HG02885 (cell line): ENCODE measurements around the gene DHX15.

ENCODE experiments used
- ATAC-seq: cut with Tn5 transposase; IDR thresholded peaks from one replicate; pipeline ENCODE4 v1.9.1; 2021; ENCODE audit warnings: mild to moderate bottlenecking; ENCODE audit not compliant: unreplicated experiment, poor library complexity

Gene DHX15

DNA sequence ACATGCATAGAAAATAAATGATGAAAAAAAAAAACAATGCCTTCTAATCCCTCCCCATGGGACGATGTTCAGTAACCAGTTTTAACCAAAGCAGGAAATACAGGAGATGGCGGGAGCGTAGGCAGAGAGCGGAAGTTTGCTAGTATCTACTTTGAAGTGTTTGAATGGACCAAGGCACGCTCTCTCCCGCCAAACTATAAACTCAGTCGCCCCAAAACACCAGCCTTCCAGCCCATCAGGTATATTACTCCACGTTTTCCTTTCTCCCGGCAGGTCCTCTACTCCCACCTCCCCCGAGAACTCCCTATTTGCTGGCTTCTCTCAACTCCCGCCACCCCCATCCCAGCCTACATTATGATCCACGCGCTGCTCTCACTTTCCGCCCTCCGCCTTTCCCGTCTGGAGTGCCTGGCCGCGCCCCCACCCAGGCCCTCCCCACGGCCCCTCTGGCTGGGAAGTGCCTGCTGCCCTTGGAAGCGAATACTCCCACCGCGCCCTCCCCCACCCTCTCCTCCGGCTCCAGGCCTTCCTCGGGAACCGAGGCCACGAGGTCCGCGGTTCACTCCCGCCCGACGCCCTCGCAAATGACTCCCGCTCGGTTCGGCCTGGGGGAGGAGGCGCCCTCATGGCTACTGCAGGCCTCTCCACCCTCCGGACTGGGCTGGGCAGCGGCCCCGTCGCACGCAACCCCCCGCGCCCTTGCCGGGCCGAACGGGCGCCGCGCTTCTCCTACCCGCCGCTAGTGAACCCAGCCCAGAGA is 723 bp downstream of the DHX15 start:
- peak; percentile 38 for ATAC-seq

DNA sequence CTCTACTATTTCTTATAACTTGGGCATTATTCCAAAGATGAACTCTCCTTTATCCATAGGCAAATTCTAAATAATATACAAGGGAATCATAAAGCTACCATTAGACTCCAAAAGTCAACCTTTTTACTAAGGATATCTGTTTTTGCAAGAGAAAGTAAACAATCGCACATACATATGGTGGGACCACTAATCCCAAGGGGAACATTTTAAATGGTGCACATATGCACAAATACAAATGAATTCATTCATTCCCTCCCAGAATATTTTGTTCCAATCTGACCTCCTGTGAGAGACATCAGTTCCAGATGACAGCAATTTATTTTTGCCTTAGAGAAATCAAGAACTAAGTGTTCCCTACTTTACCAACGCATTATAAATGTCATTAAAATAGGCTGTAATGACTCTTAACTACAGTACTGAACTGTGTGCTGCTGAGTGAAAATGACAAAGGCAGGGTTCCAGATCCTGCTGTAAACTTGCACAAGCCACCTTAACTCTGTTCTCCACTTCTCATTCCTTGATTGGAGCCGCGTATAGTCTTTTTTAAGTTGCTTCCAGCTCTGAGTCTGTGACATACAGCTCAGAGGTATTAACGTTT is 2.0 kb downstream of the DHX15 start:
- ATAC-seq, result no peak

DNA sequence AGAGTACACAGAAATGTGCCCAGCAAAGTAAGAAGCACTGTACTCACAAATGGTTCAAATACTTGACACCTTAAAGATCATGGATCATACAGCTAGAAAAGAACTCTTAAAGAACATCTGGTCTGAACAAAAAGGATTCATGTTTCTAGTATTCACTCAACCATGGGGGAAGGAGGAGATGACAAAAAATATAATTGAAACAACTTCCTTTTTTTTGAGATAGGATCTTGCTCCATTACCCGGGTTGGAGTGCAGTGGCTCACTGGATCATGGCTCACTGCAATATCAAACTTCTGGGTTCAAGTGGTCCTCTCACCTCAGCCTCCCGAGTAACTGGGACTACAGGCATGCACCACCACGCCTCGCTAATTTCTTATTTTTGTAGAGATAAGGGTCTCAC is 6.0 kb downstream of the DHX15 start:
- ATAC-seq, result no peak

DNA sequence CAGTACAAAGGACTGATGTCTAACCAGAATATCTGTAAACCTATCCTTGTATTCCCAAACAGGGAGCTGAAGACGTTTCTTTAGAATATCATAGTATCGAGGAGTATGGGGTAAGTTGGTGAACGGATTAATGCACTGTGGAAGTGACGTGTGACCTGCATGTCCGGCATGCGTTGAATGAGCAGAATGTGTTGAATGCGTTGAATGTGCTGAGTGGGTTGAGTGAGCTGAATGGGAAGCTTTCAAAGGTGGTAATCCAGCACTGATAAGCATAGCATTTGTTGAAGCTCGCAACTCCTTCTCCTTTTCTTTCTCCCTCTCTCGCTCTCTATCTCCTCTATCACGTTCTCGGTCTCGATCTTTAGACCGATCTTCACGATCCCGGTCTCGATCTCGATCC is 8.1 kb downstream of the DHX15 start:
- ATAC-seq, result no peak

DNA sequence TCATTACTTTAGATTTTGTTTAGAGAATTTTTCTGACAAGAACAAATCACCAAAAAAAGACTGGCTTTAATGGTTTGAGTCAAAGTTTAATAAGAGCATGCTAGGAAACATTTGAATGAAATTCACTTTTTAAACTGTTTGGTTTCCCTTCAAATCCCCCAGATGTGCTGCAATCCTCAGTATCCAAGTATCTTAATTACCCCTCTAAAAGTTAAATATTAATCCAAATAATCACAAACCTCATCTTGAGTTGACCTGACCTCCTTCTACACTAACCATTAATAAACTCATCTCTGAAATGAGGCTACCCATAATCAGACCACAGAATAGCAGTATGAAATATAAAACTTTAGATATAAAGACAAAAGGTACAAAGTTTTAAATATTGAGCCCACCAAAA is 10.1 kb downstream of the DHX15 start:
- no peak for ATAC-seq

DNA sequence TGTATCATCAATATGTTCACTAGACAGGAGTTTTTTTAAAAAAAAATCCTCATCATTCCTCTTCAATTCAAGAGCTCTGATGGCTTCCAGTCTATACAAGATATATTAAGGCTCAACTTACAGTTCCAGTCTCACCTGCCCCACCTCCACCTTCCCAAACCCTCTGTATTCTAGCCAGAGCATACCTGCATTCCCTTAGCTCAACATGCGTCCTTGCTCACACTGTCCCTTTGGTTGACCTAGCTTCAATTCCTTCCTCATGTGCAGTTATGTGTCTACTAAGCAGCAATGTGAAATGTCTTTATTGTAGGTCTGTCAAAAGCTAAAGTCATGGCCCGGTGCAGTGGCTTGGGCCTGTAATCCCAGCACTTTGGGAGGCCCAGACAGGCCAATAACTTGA is 10.8 kb downstream of the DHX15 start:
- ATAC-seq, result no peak

DNA sequence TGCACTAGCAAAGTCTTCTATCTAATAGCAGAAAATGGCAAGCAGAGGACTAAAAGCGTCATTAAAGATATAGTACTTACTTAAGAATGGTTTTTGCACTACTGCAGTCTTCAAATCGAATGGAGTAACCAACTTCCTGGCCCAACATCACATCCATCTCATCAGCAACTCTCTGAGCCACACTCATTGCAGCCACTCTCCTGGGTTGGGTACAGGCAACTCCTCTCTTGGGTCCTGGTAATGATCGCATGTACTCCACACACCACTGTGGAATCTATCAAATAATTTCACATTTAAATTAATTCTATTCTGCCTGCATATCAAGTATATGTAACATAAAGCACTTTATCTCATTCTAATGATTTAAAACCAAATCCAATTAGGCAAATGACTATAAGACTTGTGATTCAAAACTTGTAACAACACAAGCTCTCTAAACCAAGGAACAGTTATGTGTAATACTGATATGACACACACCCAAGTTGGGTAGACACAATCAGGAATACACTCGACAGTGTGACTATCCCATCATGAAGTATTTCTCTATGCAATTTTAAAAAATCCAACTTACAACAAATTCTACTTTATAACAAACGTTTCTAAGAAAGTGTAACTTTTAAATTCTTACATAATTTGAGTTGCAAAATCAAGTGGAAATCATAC is 13.6 kb downstream of the DHX15 start:
- no peak for ATAC-seq

DNA sequence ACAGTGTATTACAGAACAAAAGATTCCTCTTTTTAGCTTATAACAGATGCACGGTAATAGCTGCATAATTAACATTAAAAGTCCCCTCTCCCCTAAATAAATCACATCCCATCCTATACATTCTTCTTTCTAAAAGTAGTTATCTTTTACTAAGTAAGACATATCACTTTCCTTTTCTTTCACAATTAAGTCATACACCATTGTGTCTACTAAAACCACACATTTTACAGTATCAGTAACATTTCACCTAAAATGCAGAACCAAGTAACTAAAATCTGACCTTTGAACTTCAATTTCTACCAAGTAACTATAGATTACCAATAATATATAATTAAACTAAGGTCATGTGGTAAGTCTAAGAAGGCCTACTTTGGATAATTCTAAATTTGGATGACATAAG is 14.2 kb downstream of the DHX15 start:
- ATAC-seq, result no peak

DNA sequence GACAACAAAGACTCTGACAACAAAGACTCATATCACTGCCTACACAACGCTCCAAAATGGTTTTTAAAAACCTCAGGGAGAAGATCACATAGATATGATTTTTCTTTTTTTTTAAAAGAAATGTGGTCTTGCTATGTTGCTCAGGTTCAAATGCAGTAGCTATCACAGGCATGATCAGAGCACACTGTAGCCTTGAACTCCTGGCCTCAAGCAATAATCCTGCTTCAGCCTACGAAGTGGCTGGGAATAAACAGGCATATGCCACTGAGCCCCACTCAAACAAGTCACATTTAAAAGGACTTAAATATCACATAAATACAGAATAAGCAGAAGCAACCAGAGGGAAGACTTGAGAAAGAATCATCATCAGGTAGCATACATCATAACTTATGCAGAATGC is 14.7 kb downstream of the DHX15 start:
- no peak for ATAC-seq

DNA sequence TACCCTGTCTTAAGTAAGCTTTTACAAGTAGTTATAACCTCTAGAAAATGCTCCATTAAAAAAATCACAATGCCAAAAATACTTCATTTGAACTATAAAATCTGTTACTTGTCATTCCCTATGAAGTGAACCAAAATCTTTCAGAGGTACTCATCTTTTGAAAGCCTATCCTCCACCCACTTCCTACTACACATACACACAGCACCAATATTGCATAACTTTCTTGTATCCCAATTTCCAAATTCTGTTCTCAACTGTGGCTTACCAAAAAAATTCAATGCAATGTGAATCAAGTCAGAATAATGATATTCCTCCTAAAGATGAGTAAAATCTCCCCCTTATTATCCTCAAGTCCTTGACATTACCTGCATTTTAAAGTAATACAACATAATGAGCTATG is 15.9 kb downstream of the DHX15 start:
- no peak for ATAC-seq

DNA sequence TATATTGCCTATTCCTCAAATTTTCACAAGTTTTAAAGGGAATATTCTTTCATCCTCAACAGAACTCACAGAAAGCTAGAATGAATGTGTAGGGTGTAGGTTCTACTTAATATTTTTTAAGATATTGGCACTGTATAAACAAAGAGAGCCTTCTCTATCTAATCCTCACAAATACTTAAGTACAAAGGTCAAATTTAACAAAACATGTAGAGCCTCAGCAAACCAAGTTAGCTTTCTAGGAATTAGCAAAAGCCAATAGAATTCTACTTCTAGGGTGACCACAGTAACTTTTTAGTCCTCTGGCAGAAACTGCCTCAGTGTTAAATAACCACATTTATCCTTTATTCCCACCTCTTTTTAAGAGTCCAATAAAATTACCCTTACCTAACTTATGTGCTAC is 19.3 kb downstream of the DHX15 start:
- ATAC-seq, result no peak

DNA sequence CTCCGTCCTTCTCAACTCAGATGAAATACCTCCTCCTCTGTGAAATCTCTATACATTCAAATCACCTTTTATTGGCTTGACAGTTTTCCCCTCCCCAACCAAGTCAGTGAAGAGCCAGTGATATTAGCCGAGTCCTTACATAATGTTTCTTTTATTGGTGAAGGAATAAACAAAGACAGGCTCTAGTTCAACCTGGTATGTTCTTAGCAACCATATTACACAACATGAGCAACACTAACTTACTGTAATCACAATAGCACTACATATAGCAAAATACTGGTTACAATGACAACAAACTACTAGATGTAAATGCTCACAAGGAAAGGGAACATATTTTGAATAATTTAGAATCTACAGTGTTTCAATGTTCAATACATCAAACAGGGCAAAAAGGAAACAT is 19.9 kb downstream of the DHX15 start:
- ATAC-seq, result no peak

DNA sequence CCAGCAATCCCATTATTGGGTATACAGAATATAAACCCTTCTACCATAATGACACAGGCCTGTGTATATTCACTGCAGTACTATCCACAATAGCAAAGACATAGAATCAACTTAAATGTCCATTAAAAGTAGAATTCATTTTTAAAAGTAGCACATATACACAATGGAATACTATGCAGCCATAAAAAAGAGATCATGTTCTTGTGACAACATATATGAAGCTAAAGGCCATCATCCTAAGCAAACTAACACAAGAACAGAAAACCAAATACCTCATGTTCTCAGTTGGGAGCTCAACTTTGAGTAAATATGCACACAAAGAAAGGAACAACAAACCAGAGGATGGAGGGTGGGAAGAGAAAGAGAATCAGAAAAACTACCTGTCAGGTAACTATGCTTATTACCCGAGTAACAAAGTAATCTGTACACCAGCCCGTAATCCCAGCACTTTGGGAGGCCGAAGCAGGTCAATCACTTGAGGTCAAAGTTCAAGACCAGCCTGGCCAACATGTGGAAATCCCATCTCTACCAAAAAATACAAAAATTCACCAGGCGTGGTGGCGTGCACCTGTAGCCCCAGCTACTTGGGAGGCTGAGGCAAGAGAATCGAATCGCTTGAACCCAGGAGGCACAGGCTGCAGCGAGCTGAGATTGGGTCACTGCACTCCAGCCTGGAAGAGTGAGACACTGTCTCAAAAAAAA is 22.8 kb downstream of the DHX15 start:
- ATAC-seq, result no peak

DNA sequence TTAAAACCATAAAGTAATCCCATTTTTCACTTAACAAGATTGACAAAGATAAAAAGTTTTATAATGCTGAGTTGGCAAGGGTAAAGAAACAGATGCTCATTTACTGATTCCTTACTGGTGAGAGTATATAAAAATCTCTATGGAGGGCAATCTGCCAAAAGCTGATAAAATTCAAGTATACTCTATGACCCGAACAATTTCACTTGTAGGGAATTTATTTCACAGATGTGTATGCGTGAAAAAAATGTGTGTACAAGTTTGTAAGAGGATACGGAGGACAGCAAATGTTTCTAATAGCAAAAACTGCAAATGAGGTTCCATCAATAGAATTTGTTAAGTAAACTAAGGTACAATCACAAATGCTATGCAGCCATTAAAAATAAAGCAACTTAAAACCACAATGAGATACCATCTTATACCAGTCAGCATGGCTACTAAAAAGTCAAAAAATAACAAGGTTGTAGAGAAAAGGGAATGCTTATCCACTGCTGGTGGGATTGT is 23.4 kb downstream of the DHX15 start:
- ATAC-seq, result no peak

DNA sequence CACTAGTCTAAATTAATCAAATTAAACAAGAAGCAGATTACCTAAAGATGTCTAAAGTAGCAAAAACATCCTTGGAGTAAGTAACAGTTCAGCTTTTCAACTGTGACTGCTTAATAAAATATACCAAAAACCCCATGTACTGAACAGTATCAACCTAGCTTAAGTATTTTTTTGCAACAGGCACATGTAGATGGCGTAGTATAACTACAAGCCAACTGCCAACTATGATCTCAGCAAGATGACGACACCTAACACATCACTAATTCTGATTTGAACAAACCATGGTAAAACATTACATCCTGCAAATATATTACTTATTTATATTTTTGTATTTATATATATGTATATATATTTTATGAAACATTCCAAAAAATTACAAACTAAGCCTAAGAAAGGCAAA is 24.5 kb downstream of the DHX15 start:
- no peak for ATAC-seq

DNA sequence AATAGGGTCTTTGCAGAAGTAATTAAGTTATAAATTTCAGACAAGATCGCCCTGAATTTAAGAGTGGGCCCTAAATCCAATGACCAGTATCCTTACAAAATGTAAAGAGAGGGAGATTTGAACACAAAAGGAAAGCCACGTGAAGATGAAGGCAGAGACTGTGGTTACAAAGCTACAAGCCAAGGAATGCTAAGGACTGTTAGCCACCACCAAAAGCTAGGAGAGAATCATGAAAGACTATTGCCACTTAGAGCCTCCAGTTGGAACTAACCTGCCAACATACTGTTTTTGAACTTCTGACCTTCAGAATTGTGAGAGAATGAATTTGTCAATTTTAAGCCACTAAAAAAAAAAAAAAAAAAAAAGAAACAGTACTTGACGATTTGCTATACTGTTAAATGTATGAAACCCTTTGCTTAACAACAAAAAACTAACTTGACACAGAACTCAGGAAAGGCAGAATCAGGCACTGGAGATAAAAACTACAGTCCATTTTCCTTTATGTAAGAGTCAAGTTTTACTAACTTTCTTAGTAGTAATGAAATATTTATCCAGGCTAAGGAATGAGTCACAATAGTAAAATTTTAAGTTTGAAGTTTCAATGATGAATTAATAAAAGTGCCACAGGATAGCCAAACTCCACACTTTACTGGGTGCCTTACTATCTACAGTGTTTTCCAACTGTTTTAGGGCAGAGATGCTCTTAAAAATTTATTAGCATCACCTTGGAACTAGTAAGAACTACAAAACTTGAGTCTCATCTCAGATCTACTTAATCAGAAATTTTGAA is 25.1 kb downstream of the DHX15 start:
- ATAC-seq, result no peak

DNA sequence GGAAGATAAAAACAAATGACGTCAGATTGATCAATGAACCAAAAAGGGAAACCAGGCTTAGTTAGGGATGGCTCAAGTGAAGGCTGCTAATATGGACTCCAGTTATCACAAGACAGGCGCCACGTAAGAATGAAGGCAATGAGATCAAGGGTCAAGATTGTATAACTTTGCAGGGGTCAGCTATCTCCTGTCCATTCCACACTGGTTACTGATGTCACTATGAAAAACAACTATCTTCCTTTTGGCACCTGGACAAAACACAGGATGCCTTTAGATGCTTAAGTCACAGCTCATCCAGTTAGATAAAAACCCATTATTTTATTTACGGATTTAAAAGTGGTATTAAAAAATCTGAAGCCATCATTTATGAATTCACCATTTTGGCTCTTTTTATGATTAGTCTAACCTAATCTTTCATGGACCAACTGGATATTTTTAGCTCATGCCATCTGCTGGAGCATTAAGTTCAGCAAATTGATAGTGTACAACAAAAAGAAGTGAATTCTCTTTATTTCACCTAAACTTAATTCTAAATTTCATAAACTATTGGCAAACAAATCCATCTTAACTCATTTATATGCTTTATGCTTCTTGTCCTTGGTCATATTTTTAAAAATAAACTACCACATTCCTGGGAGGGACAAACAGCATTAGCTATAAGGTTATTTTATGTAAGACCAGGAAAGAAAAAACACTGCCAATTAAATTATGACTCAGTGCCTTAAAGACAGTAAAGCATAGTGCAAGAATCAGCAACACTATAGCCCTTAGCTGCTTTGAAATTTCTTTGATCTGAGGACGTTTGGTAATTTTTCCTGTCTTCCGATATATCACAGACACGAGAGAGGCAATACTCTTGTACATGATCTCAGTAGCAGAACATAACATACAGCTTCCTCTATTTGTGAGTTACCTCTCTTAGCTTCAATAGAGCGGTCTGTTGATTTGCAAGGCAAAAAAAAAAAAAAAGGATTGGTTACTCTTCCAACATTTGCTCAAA is 27.0 kb downstream of the DHX15 start:
- no peak for ATAC-seq

DNA sequence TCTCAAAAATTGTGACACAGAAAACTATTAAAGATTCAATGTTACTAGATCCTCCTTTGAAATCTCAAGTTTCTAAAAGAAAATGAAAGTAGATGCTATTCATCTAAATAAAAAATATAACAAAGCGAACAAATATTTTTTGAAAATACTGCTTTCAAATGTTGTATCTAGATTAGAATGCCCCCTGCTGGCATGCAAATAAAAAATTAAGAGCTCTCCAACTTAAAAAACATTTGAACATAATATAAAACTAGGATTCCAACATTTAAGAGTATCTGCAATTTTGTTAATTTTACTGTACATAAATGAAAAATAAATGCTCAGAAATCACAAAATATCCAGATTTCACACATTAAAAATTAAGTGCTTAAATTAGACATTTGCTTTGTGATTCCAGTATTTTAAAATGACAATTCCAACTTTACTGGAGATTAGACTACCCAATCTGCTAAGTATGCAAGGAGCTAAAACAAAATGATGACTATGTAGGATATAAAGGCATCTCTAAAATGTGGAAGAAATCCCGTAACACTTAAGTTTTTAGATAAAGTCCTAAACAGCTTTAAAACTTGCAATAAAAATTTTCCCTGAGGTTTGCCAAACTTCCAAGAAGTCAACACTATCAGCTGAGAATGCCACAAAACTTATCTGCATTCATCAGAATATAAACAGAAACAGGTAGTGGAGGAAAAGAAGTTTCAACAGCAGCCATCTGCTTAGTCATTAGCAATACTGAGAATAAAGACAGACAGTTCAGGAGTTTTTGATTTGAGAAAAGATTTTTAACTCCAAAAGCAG is 32.7 kb downstream of the DHX15 start:
- no peak for ATAC-seq
